ENCODE measurements around the gene GKN2.

Gene GKN2

DNA sequence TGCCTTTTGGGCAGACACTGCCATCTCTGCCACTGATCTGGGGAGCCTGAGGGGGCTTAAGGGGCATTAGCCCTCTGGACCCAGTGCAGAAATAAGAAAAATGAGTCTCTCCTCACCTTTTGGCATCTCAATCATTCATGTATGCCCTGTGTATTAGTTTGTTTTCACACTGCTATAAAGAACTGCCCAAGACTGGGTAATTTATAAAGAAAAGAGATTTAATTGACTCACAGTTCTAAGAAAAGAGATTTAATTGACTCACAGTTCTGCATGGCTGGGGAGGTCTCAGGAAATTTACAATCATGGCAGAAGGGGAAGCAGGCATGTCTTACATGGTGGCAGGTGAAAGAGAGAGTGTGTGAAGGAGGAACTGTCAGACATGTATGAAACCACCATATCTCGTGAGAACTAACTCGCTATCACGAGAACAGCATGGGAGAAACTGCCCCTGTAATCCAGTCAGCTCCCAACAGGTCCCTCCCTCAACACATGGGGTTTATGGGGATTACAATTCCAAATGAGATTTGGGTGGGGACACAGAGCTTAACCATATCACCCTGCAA is 21.5 kb downstream of the GKN2 start:
- no peak overlapping the region for H3K4me3 ChIP-seq (ENCODE audit: low read depth, low read length)
- no peak for DNase-seq (ENCODE audit: low read depth)

DNA sequence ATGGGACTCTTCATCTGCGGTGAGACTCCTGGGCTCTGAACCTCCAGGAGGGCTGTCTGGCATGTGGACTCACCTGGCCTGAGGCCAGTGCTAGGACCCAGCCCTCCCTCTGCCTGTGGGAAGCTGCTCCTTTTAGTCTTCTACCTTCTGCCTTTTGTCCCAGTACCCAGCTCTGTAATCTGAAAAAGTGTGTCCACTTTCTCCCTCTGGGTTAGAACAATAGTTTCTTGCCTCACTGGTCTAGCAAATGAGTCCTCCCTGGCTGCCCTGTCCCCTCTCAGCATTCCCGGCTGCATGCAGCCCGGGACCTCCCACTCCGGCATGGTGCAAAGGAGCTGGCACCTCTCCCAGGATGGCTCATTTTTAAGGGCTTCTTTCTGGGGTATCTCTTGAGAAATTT is 25.9 kb downstream of the GKN2 start:
- no peak for DNase-seq (ENCODE audit: low read depth)
- no peak overlapping the region for H3K4me3 ChIP-seq (ENCODE audit: low read depth, low read length)

DNA sequence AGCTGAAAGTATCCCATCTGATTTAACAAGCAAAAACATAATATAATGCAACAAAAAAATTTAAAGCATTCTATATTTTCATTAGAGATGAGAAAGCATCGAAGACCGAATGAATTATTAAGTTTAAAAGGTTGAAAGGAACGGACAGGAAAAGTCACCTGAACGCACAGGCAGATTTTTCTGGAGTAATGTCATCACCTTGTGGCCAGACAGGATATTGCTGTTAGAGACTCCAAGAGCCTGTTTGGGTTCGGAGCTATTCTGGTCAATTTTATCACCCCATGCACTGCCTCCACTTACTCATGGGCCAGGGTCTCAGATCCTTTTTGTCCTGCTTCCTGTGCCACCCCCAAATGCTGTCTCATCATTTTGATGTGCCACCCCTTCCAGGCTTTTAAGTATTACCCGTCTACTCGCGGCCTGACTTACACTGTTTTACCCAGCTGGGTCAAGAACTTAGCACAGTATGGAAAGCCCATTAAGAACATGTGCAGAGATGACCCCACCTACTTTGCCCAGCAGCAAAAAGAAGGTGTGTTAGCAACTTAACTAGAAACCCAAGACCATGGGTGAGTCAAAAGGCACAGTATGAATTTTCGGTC is 27.3 kb downstream of the GKN2 start:
- no peak for DNase-seq (ENCODE audit: low read depth)
- H3K4me3 ChIP-seq (ENCODE audit: low read depth, low read length) = no peak overlapping the region

DNA sequence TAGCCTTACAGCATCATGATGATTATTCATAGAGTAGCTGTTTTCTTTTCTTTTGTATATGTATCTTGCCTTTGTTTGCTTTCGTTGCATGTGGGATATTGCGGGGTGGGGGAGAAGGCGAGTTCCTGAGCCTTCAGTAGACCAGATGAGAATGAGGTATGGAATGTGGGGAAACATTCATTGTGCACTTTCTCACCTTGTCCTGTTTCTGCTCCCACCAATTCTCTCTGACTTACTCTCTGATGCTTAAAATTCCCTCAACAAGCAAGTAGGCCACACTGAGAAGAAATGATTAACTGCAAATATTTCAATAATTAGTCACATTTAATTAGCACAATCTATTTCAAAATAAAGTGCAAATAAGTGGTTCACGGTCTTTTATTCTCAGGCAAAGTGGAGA is 31.0 kb downstream of the GKN2 start:
- no peak for DNase-seq (ENCODE audit: low read depth)
- no peak overlapping the region for H3K4me3 ChIP-seq (ENCODE audit: low read depth, low read length)

DNA sequence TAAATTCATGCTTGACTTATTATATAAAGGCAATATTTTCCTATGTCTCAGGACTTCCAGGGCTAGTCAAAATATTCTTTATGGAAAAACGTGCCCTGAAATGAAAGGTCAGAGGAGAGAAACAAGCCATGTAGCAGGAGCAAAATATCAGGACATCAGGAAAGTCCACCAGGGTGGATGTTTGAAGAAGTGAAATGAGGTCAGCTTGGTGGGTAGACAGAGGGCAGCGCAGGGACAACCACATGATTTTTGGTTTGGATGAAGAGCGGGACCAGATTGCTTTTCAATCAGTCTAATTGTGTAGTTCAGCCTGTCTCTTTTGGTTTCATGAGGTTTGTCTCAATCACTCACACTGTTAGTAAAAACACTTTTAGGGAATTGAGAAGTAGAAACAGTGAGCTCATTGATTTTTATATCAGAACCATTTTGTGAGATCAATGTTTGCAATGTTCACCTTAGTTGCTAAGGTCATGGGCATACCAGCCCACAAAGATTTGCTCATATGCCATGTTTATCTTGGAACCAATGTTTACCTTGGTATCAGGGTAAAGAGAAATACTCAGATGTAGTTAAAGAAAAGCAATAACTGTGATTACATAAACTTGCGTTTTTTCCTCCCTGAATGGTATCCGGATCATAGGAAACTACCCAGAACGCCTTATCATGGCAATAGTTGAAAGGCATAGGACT is 32.1 kb downstream of the GKN2 start:
- DNase-seq (ENCODE audit: low read depth) = no peak
- no peak overlapping the region for H3K4me3 ChIP-seq (ENCODE audit: low read depth, low read length)

DNA sequence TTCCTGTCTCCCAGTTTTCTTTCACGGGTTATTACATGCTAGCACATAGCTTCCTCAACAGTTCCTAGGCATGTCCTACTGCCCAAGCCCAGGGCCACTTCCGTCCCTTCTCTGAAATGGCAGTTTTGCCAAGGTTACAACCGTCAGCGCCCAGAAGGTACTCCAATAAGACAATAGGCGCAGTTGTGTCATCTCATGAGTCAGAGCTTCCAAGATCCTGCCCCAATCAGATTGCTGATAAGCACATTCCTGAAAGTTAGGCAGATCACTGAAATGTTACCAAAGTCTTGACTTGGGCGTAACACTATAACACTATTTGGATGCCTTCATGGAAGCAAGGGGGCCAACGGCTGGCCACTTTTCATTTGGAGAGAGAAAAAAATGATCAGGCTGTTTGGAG is 34.2 kb downstream of the GKN2 start:
- no peak for DNase-seq (ENCODE audit: low read depth)
- H3K4me3 ChIP-seq (ENCODE audit: low read depth, low read length) = no peak overlapping the region

DNA sequence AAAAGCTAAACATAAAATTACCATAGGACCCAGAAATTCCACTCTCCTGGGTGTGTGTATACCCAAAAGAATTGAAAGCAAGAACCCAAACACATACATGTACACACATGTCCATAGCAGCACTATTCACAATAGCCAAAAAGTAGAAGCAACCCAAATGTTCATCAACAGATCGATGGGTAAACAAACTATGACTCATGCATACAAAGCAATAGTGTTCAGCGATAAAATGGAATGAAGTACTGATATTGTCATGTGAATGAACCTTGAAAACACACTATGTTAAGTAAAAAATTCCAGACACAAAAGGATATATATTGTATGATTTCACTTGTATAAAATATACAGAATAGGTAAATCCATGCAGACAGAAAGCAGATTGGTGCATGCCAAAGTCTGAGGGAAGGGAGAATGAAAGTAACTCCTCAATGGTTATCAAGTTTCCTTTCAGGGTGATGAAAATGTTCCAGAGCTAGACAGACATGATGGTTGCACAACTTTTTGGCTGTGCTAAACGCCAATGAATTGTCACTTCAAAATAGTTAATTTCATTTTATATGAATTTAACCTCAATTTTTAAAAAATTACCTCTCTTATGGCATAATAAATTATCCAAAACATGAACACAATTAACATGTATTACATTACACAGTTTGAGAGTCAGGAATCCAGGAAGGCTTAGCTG is 35.5 kb downstream of the GKN2 start:
- no peak for DNase-seq (ENCODE audit: low read depth)
- no peak overlapping the region for H3K4me3 ChIP-seq (ENCODE audit: low read depth, low read length)

DNA sequence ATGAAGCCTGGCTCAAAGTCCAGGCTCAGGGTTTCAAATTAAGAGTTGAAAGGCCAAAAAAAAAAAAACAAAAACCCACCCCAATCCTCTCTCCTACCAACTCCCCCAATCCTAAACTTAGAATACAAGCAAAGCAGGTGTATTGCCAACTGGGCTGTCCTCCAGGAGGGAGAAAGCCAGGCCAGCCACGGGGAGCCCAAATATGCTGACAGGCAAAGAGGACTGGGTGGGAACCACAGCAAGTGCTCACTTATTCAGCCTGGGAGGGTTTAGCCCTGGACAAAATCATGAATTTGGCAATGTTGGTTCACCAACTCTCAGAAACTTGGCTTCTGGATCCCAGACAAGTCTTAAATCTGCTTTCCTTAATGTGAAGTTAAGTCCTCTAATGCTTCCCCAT is 36.5 kb downstream of the GKN2 start:
- H3K4me3 ChIP-seq (ENCODE audit: low read depth, low read length) = no peak overlapping the region
- no peak for DNase-seq (ENCODE audit: low read depth)

DNA sequence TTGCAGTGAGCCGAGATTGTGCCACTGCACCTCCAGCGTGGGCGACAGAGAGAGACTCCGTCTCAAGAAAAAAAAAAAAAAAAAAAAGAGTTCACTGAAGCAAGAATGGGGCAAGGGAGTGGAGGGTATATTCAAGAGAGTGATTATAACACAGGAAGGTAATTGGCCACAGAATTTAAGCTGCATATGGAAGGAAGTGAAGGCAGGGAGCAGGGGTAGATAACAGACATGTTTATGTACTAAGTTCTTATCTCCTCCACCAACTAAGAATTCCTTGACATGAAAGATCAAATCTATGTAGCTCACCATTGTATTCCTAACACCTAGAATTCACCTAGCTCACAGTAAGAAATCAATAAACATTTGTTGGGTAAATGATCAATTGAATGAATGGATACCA is 37.3 kb downstream of the GKN2 start:
- no peak overlapping the region for H3K4me3 ChIP-seq (ENCODE audit: low read depth, low read length)
- DNase-seq (ENCODE audit: low read depth) = no peak

DNA sequence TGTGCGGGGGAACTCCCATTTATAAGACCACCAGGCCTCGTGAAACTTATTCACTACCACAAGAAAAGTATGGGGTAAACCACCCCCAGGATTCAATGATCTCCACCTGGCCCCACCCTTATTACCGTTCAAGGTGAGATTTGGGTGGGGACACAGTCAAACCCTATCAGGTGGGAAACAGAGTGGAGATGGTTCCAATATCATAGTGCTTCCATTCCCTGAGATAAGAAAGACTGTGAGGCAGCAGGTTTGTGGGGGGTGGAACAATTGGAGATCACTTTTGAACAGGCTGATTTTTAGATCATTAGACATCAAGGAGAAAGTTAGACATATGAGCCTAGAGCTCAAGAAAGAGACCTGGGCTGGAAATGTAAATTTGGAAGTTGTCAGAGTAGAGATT is 39.3 kb downstream of the GKN2 start:
- no peak for DNase-seq (ENCODE audit: low read depth)
- H3K4me3 ChIP-seq (ENCODE audit: low read depth, low read length) = no peak overlapping the region

DNA sequence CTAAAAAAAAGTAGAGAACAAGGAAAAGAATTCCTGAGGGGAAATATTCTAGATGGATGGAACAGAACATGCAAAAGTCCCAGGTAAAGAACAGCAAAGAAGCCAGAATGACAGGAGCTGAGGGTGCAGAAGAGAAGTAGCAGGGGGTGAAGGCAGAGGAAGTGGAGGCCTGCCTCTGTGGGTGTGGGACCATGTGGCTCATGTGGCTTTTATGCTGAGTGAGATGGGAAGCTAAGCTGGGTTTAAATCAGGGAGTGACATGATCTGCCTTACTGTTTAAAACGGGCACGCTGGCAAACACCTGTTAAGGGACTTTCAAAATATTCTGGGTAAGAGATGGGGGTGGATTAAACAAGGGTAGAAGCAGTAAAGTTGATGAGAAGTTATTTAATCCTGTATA is 40.0 kb downstream of the GKN2 start:
- DNase-seq (ENCODE audit: low read depth) = no peak

DNA sequence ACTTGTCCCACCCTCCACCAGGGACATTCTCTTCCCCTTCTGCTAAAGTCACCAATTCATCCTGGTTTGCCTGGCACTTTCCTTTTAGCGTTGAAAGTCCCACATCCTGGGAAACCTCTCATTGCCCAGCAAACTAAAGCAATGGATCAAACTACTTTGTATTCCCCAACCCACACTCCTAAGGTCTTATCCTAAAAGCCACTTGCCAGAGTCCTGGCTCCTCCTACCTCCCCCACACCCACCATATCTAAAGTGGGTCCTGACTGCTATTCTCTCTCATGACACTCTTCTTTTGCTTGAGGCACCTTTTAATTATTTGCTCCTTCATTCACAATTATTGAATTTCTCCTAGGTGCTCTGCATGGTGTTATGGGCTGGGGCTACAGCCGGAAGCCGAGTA is 40.6 kb downstream of the GKN2 start:
- H3K4me3 ChIP-seq (ENCODE audit: low read depth, low read length) = no peak overlapping the region
- no peak for DNase-seq (ENCODE audit: low read depth)

More for the DNA sequence above, 40.0 kb downstream of the GKN2 start:
- H3K4me3 ChIP-seq (ENCODE audit: low read depth, low read length) = no peak overlapping the region

DNA sequence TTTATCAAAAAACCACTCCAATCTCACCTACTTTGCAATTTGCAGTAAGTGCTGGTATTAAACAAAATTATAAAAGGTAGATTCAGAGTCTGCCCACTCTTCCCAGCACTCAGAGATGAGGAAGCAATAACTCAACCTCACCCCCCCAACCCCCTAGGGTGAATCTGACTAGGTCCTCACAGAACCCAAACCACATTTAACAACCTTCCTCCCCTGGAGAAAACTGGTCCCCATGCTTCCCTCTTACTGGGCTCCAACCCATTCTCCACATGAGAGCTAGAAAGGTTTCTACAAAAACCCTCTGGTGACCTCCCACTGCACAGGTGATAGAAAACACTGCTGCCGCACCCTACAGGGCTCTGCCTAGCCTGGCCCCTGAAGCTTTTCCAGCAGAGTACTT is 41.0 kb downstream of the GKN2 start:
- DNase-seq (ENCODE audit: low read depth) = no peak
- H3K4me3 ChIP-seq (ENCODE audit: low read depth, low read length) = no peak overlapping the region

DNA sequence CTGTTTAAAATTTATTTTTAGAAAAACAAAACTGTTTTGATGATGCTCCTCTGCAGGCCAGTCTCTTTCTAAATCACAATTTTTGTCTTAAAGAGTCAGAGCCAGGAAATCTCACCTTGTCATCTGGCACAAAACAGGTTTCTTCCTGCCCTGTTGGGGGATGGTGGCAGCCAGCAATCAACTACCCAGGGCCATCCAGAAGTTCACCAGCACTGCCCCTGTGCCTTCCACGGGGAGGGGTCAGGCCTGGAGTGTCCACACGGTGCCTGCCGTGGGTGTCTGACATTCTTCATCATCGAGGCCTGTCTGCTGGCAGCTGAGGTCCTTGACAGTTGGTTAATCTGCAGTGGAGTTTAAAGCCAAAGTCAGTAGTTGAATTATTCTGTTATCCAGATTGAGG is 41.4 kb downstream of the GKN2 start:
- no peak overlapping the region for H3K4me3 ChIP-seq (ENCODE audit: low read depth, low read length)
- DNase-seq (ENCODE audit: low read depth) = no peak

DNA sequence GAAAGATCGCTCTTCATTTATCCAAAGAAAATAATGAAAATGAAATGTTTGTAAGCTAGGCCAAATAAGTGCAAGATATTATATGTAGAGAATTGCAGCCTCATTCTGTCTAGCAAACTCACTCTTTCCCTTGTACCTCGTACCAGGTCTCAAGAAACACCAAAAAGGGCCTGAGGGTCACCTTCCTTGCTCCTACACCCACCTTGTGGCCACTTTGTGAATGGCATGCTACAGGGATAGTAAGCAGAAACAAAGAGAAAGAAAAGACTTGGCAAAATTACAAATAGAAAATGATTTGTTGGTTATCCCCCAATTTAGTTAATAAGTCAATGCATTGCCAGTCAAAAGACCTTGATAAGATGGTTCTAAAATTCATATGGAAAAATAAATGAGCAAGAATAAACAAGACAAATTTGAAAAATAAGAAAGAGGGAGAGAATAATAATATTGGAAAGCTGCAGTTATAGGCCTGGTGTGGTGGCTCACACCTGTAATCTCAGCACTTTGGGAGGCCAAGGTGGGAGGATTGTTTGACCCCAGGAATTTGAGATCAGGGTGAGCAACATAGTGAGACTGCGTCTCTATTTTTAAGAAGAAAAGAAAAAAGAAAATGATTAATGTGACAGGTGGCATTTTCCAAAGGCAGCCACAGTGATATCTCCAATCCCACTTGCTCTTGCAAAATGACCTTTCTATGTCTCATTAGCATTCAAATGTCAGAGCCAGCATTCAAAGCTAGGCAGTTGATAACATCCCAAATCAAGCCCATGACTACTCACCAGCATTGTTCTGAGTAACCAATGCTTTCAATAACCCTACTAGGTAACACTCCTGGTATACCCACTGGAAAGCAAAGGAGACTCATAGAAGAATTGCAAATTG is 42.7 kb downstream of the GKN2 start:
- H3K4me3 ChIP-seq (ENCODE audit: low read depth, low read length) = no peak overlapping the region
- DNase-seq (ENCODE audit: low read depth) = no peak

DNA sequence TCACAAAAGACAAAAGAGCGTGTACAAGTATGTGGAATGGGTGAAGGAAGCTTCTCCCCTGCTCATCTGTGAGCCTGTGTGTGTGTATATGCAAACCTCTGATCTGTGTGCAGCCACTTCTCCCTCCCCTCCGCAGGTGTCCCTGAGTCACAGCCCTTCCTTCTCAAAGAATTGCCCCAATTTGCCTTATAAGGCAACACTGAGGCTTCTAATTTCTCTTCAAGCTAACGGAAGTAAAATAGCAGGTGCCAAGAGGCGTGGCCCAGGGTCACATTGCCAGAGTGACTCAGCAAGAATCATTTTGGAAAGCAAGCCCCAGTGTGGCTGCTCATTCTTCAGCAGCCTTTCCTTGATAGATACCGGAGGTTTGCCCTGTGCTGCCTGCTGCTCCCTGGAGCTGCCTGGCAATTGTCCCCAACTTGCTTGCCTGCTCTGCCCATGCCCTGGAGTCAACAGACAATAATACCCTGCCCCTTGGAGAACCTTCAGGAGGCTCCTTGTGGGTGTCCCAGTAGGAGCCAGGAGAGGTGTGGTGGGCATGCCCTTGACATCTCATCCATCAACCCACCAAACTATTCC is 44.2 kb downstream of the GKN2 start:
- no peak for DNase-seq (ENCODE audit: low read depth)
- no peak overlapping the region for H3K4me3 ChIP-seq (ENCODE audit: low read depth, low read length)

DNA sequence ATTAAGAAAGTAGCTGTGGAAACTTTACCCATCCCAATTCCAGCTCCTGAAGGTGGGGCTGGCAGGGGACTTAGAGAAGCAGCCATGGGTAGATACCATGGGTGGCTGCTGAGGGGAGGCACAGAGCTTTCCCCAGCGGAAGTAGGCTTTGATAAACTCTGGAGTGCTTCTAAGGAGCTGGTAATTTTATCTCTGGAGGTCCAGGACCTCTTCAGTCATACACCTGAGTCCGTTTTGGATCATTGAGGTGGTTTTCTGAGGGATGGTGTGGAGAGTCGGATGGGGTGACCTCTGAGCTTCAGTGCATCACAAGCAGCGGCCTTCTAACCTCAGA is 44.8 kb downstream of the GKN2 start:
- DNase-seq (ENCODE audit: low read depth) = no peak
- H3K4me3 ChIP-seq (ENCODE audit: low read depth, low read length) = no peak overlapping the region

DNA sequence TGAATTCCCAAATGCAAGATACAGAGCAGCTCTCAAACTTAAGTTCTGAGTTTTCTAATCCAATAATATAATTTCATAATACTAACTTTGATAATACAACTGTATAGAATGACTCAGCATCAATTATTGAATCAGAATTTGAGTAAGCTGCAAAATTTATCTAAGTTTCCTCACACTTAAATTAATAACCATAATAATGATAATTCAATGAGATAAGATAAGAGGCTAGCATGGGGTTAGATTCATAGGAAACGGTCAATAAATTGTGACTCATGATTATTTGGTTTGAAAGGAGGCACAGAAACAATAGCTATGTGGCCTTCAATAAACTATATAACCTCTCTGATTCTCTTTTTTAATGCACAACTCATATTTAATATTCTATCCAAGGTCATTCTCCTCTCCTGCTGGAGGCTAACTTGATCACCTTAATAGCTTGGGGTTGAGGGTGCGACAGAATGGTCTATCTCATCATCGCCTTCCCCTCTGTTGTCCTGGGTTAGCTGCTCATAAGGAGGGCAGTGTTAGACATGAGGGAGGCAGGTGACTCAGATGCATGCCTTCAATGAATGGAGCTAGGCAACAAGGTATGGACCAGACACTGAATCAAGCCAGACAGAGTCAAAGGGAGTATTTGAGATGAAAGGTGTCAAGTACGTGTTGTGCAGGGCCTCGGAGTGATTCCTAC is 45.3 kb downstream of the GKN2 start:
- no peak overlapping the region for H3K4me3 ChIP-seq (ENCODE audit: low read depth, low read length)
- DNase-seq (ENCODE audit: low read depth) = no peak

DNA sequence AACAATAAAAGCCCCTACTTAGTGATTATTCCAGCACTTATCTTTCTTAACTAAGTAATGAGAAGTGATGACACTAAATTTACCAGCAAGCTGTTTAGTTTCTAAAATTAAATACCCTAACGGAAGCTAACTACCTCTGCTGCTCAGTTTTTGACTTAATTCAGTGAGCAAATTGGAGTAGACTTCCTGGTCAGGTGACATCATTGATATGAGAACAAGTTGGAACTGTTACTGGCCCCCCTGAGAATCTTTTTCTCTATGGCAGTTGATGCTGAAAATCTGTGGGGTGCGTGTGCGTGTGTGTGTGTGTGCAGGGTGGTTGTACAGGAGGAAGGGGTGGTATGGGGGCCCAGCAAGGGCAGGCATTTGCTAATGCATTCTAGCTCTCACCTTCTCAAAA is 46.0 kb downstream of the GKN2 start:
- no peak for DNase-seq (ENCODE audit: low read depth)
- no peak overlapping the region for H3K4me3 ChIP-seq (ENCODE audit: low read depth, low read length)

Measured in skeletal muscle cell (primary cell).